ENCODE measurements around the gene PHF5A. TPM values are rescaled to one million over a fixed set of nuclear protein-coding genes. Genes with fewer than 3 reads are reported as not detected.
"Not testable (repeated sequence)": the region's sequence is repeated elsewhere in the genome, so short reads cannot be mapped to it uniquely, and the experiment has no call there.

Gene PHF5A
- total RNA-seq, 2 experiments from 2014 or later = 58.8 to 62.1 TPM

- ChIA-PET CTCF (interaction anchor here (1.4 kb wide), 1 partner anchor 67 kb away, joined by 4 read pairs; no protein-coding TSS in a partner anchor), POLR2A (interaction anchor here (1.4 kb wide), 1 partner anchor 24 kb away, joined by 4 read pairs; the partner anchor contains the start of gene TOB2)
- H3K4me1 Mint-ChIP-seq (ENCODE audit: low read depth) = peaks cover 42% of the 10 kb centered on the region
- no peaks in the 10 kb centered on the region for H3K27me3 Mint-ChIP-seq (ENCODE audit: low read depth)
- peaks cover 27% of the 10 kb centered on the region for H3K36me3 Mint-ChIP-seq (ENCODE audit: low read depth)
- peak overlapping the region; percentile 51 for H3K4me3 Mint-ChIP-seq
- H3K27ac Mint-ChIP-seq = peak overlapping the region; percentile 65
- no peak for ATAC-seq
- no peak for DNase-seq
- no peaks in the 10 kb centered on the region for H3K9me3 Mint-ChIP-seq (ENCODE audit: insufficient read depth)
These were observed 2.4 kb upstream of the PHF5A start for GRCh38 chr22:41470886-41471285.

DNA sequence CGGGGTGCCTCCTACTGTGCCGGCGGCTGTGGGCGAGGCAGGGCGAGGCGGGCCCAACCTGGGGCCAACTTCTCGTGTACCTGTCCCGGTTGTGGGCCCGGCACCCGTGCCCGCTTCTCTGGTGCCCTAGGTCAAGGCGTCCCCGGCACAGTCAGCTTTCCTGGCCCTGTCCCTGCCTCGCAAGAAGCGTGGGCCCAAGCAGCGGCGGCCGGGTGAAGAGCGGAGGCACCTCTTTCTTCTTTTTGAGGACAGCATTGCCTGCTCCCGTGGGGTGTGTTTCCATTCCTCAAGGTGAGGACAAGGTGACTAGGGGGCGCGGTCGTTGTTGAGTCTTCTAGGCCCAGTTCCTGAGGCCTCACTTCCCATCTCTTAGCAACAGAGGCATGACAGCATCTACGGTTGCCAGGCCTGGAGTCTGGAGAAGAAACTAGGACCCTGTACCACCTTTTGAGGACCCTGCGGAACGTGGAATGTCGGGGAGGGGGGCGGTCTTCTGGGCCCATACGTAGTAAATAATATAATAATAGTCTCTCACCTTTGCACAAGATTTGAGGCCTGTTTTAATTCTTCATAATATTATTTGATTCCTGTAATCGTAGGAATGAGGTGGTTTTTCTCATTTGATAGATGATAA lies 843 bp upstream of the PHF5A start:
- peak; percentile 58 for DNase-seq

GRCh38 chr22:41461901-41462300 lies 6.6 kb downstream of the PHF5A start:
- Mint-ChIP-seq H3K27me3 (ENCODE audit: low read depth) (no peaks in the 10 kb centered on the region), H3K9me3 (ENCODE audit: insufficient read depth) (no peaks in the 10 kb centered on the region), H3K4me3 (no peak overlapping the region), H3K36me3 (ENCODE audit: low read depth) (peaks cover 59% of the 10 kb centered on the region), H3K27ac (no peak overlapping the region), H3K4me1 (ENCODE audit: low read depth) (peaks cover 35% of the 10 kb centered on the region)
- no peak for ATAC-seq
- ChIA-PET POLR2A (interaction anchor here (13.8 kb wide), 1 partner anchor 15 kb away, joined by 218 read pairs; the partner anchor contains the start of gene TOB2), CTCF (interaction anchor here (1.0 to 1.6 kb wide), 3 partner anchors 13 to 58 kb away, joined by 3 to 5 read pairs (median 3); no protein-coding TSS in a partner anchor)
- DNase-seq = no peak

More for the DNA sequence above, 843 bp upstream of the PHF5A start:
- peaks cover 51% of the 10 kb centered on the region for H3K4me1 Mint-ChIP-seq (ENCODE audit: low read depth)
- ATAC-seq = peak; percentile 7
- peaks cover 39% of the 10 kb centered on the region for H3K36me3 Mint-ChIP-seq (ENCODE audit: low read depth)
- H3K4me3 Mint-ChIP-seq = peak overlapping the region; percentile 89
- peak overlapping the region; percentile 98 for H3K27ac Mint-ChIP-seq
- ChIA-PET POLR2A (interaction anchor here (0.6 to 13.8 kb wide), 18 partner anchors 9 to 183 kb away, joined by 3 to 218 read pairs (median 8); partner anchors contain the start of genes DESI1, PMM1, POLR3H and RANGAP1), CTCF (interaction anchor here (0.8 to 2.5 kb wide), 14 partner anchors 11 to 228 kb away, joined by 3 to 19 read pairs (median 4); partner anchors contain the start of gene TOB2)
- H3K9me3 Mint-ChIP-seq (ENCODE audit: insufficient read depth) = no peaks in the 10 kb centered on the region
- H3K27me3 Mint-ChIP-seq (ENCODE audit: low read depth) = no peaks in the 10 kb centered on the region

GRCh38 chr22:41460071-41460470 lies 8.4 kb downstream of the PHF5A start:
- Mint-ChIP-seq H3K4me1 (ENCODE audit: low read depth) (peaks cover 26% of the 10 kb centered on the region), H3K36me3 (ENCODE audit: low read depth) (peaks cover 49% of the 10 kb centered on the region)
- not testable (repeated sequence) for H3K27ac Mint-ChIP-seq; ATAC-seq; H3K27me3 Mint-ChIP-seq (ENCODE audit: low read depth); DNase-seq; H3K9me3 Mint-ChIP-seq (ENCODE audit: insufficient read depth); H3K4me3 Mint-ChIP-seq
- ChIA-PET CTCF (interaction anchor here (2.3 kb wide), 1 partner anchor 57 kb away, joined by 8 read pairs; no protein-coding TSS in a partner anchor), POLR2A (interaction anchor here (13.8 kb wide), 1 partner anchor 13 kb away, joined by 218 read pairs; the partner anchor contains the start of gene TOB2)

GRCh38 chr22:41459431-41459830 lies 9.1 kb downstream of the PHF5A start:
- H3K9me3 Mint-ChIP-seq (ENCODE audit: insufficient read depth) = no peaks in the 10 kb centered on the region
- no peak overlapping the region for H3K27ac Mint-ChIP-seq
- DNase-seq (no peak), ATAC-seq (no peak)
- CTCF ChIA-PET = interaction anchor here (1.3 to 2.3 kb wide), 2 partner anchors 56 to 207 kb away, joined by 4 to 8 read pairs; no protein-coding TSS in a partner anchor
- H3K4me3 Mint-ChIP-seq = no peak overlapping the region
- H3K36me3 Mint-ChIP-seq (ENCODE audit: low read depth) = peaks cover 43% of the 10 kb centered on the region
- no peaks in the 10 kb centered on the region for H3K27me3 Mint-ChIP-seq (ENCODE audit: low read depth)
- H3K4me1 Mint-ChIP-seq (ENCODE audit: low read depth) = peaks cover 22% of the 10 kb centered on the region
- POLR2A ChIA-PET = interaction anchor here (2.3 to 13.8 kb wide), 2 partner anchors 9 to 13 kb away, joined by 11 to 218 read pairs; partner anchors contain the start of genes ACO2, PHF5A and TOB2

- Mint-ChIP-seq H3K27me3 (ENCODE audit: low read depth) (no peaks in the 10 kb centered on the region), H3K36me3 (ENCODE audit: low read depth) (peaks cover 36% of the 10 kb centered on the region), H3K4me3 (no peak overlapping the region), H3K9me3 (ENCODE audit: insufficient read depth) (no peaks in the 10 kb centered on the region), H3K4me1 (ENCODE audit: low read depth) (peaks cover 15% of the 10 kb centered on the region), H3K27ac (peak overlapping the region; percentile 50)
- ChIA-PET POLR2A (interaction anchor here (2.3 to 13.8 kb wide), 2 partner anchors 10 to 11 kb away, joined by 11 to 218 read pairs; partner anchors contain the start of genes ACO2, PHF5A and TOB2), CTCF (interaction anchor here (1.3 to 2.3 kb wide), 2 partner anchors 55 to 209 kb away, joined by 4 to 8 read pairs; no protein-coding TSS in a partner anchor)
- ATAC-seq = no peak
- DNase-seq = no peak
These were observed 10.2 kb downstream of the PHF5A start for GRCh38 chr22:41458161-41458728.

DNA sequence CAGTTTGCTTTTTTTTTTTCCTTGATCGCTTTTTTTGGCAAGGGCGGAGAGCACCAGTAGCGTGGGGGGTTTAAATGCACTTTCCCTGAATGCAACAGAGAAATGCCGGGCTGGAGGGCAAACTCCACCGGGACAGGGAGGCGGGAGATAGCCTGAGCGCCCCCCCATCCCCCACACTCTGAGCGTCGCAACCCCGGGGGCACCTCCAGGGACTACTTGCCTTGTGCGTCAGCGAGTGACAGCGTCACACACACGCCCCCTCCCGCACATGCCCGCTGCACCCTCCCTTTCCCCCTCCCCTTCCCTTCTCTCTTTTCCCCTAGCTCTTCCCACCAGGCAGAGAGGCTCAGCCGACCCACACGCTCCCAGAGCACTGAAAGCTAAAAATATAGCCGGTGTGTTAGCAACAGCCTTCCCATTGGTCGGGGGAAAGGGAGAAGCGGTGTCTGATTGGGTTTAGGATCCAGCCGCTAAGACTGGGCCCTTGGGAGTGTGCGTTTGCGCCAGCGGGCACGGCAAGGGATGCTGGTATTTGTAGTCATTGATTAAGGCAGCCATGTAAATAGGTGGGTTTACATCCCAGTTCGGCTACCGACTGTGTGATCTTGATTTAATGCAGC lies 20.2 kb downstream of the PHF5A start:
- Mint-ChIP-seq H3K27me3 (ENCODE audit: low read depth) (no peaks in the 10 kb centered on the region), H3K36me3 (ENCODE audit: low read depth) (peaks cover 14% of the 10 kb centered on the region), H3K9me3 (ENCODE audit: insufficient read depth) (no peaks in the 10 kb centered on the region), H3K27ac (peak overlapping the region; percentile 100), H3K4me1 (ENCODE audit: low read depth) (peaks cover 12% of the 10 kb centered on the region), H3K4me3 (peak overlapping the region; percentile 90)
- DNase-seq = peak; percentile 96
- CTCF ChIA-PET = interaction anchor here (1.0 to 2.4 kb wide), 5 partner anchors 14 to 171 kb away, joined by 3 to 10 read pairs (median 5); partner anchors contain the start of genes ACO2 and PHF5A
- peak; percentile 71 for ATAC-seq
- POLR2A ChIA-PET = interaction anchor here (0.6 to 9.6 kb wide), 6 partner anchors 15 to 1166 kb away, joined by 3 to 218 read pairs (median 4); partner anchors contain the start of genes ACO2, PHF5A, PMM1 and POLDIP3

- no peaks in the 10 kb centered on the region for H3K27me3 Mint-ChIP-seq (ENCODE audit: low read depth)
- peaks cover 20% of the 10 kb centered on the region for H3K36me3 Mint-ChIP-seq (ENCODE audit: low read depth)
- peak overlapping the region; percentile 90 for H3K4me3 Mint-ChIP-seq
- peak; percentile 18 for ATAC-seq
- no peaks in the 10 kb centered on the region for H3K9me3 Mint-ChIP-seq (ENCODE audit: insufficient read depth)
- CTCF ChIA-PET = interaction anchor here (1.0 to 2.4 kb wide), 8 partner anchors 11 to 220 kb away, joined by 3 to 10 read pairs (median 4); partner anchors contain the start of genes ACO2 and PHF5A
- POLR2A ChIA-PET = interaction anchor here (0.5 to 9.6 kb wide), 14 partner anchors 10 to 1167 kb away, joined by 3 to 218 read pairs (median 5); partner anchors contain the start of genes ACO2, PHF5A, PMM1 and POLDIP3
- DNase-seq = peak; percentile 69
- peak overlapping the region; percentile 100 for H3K27ac Mint-ChIP-seq
- H3K4me1 Mint-ChIP-seq (ENCODE audit: low read depth) = peaks cover 19% of the 10 kb centered on the region
These were observed 20.9 kb downstream of the PHF5A start for GRCh38 chr22:41447435-41448188.

DNA sequence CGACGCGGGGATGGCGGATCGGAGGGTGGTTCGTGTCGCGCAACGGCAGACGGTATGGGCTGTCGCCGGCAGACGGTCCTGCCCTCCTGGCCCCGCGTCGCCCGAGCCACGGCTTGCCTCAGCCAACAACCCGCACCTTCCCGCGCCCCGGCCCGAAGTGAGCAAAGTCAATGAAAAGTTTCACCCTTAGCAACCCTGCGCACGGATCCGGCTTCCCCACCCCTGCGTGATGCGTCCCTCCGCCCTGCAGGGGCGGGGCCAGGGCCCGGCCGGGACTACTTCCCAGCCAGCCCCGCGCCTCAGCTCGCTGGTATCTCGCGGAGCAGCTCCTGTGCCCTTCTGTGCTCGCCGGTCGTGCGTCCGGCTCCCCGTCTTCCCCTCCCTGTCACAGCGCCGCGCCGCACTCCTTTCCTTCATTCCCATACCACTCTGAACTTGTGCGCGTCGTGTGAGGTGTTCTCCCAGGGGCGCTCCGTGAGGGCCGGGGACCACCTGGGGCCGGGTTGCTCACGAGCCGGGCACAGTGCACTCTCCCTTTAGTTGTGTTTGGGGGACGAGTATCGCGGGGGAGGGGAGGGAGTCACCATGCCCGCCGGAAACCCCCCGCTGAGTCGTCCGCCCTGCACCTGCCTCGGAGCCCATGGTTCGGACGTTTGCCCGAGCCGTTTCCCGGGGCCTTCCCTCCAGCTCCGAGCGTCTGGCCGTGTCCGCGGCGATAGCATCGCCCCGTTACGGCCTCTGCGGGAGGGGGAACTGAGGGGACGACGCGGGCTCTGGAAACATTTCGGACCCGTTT lies 21.7 kb downstream of the PHF5A start, which contains the start of gene TOB2:
TSS of gene TOB2 (minus strand) at position 163 of the 796 bp plus-strand sequence. CDS start 9,456 bp downstream, outside the sequence.
- H3K9me3 Mint-ChIP-seq (ENCODE audit: insufficient read depth) = no peaks in the 10 kb centered on the region
- peak; percentile 94 for DNase-seq
- peaks cover 23% of the 10 kb centered on the region for H3K36me3 Mint-ChIP-seq (ENCODE audit: low read depth)
- peaks cover 22% of the 10 kb centered on the region for H3K4me1 Mint-ChIP-seq (ENCODE audit: low read depth)
- ATAC-seq = peak; percentile 62
- H3K4me3 Mint-ChIP-seq = peak within 1 kb of the TSS; percentile 90
- ChIA-PET CTCF (interaction anchor here (1.0 to 2.6 kb wide), 8 partner anchors 10 to 220 kb away, joined by 3 to 25 read pairs (median 6); partner anchors contain the start of genes ACO2 and PHF5A), POLR2A (interaction anchor here (0.5 to 9.6 kb wide), 27 partner anchors 9 to 608 kb away, joined by 3 to 218 read pairs (median 4); partner anchors contain the start of genes ACO2, PHF5A, PMM1 and SREBF2)
- H3K27me3 Mint-ChIP-seq (ENCODE audit: low read depth) = no peaks in the 10 kb centered on the region
- peak within 1 kb of the TSS; percentile 100 for H3K27ac Mint-ChIP-seq

Data from activated CD8-positive, alpha-beta T cell treated with anti-CD3 and anti-CD28 coated beads, Interleukin-2, amount 10 ng/mL, durations not matched to agents 7 days and 5 days (primary cell).